ENCODE data around the gene EPB42.

DNA sequence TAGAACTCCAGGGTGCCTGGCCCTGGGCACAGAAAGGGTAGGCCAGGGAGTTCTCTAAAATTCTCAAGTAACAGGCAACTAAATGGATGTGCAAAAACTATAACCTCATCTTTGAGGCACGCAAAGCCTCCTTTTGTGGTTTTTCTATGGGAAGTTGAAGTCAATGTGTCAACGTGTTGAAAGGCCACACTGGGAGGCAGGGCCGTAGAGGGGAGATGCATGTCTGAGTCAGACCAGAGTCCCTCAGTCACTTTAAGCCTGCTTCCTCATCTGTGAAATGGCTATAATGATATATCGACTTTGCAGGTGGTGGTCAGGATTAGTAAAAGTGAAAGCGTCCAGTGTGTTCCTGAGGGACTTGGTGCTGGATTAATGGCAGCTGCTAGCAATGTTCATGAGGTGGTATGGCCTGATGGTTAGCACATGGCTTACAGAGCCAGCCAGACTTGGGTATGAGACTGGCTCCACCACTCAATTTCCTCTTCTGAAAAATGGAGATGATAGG, 28.9 kb upstream of the EPB42 start:
- no peak for TF ChIP-seq EZH2 (IDR thresholded peaks at IDR 0.05; ENCODE audit: borderline replicate concordance, low read depth, low read length, poor library complexity, severe bottlenecking)
- TF ChIP-seq, protein P1, sequence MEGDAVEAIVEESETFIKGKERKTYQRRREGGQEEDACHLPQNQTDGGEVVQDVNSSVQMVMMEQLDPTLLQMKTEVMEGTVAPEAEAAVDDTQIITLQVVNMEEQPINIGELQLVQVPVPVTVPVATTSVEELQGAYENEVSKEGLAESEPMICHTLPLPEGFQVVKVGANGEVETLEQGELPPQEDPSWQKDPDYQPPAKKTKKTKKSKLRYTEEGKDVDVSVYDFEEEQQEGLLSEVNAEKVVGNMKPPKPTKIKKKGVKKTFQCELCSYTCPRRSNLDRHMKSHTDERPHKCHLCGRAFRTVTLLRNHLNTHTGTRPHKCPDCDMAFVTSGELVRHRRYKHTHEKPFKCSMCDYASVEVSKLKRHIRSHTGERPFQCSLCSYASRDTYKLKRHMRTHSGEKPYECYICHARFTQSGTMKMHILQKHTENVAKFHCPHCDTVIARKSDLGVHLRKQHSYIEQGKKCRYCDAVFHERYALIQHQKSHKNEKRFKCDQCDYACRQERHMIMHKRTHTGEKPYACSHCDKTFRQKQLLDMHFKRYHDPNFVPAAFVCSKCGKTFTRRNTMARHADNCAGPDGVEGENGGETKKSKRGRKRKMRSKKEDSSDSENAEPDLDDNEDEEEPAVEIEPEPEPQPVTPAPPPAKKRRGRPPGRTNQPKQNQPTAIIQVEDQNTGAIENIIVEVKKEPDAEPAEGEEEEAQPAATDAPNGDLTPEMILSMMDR (conservative IDR thresholded peaks at IDR 0.05; ENCODE audit: low read depth, low read length) = no peak
